HepG2 (cell line): ENCODE data around the gene ADORA3. TPM values are rescaled to one million over a fixed set of nuclear protein-coding genes. Genes with fewer than 3 reads are reported as not detected.

ENCODE experiments used
- BCL6 ChIP-seq: IDR thresholded peaks from 2 replicates; pipeline ENCODE4 v1.6.1; 2016; ENCODE audit warnings: missing genetic modification reagents, missing compliant biosample characterization
- CBFB ChIP-seq: sonication (generic); formaldehyde crosslinking; IDR thresholded peaks from 2 replicates; pipeline ENCODE4 v1.4.0; 2020; ENCODE audit warnings: missing genetic modification reagents
- CEBPG ChIP-seq: IDR thresholded peaks from 2 replicates; pipeline ENCODE4 v1.6.1; 2016
- CREM ChIP-seq, 2 experiments: sonication (generic) in 1 of 2; formaldehyde crosslinking in 1 of 2; IDR thresholded peaks; 2 replicates each; pipeline versions ENCODE4 v1.4.0 to v1.6.1; 2016 to 2020; ENCODE audit warnings: antibody characterized with exemption in 1 of 2, mild to moderate bottlenecking in 1 of 2, missing genetic modification reagents in 1 of 2
- FOSL2 ChIP-seq: sonication (generic); formaldehyde crosslinking; IDR thresholded peaks from 2 replicates; pipeline ENCODE4 v1.4.0; 2020; ENCODE audit warnings: missing genetic modification reagents
- KDM5A ChIP-seq: fragments of 200-600 bp; sonication (generic); IDR thresholded peaks from 2 replicates; pipeline ENCODE4 v1.7.0; 2018; ENCODE audit warnings: antibody characterized with exemption, mild to moderate bottlenecking, low read length, borderline replicate concordance
- MED8 ChIP-seq: sonication (generic); formaldehyde crosslinking; IDR thresholded peaks from 2 replicates; pipeline ENCODE4 v1.8.1; 2023; ENCODE audit warnings: mild to moderate bottlenecking, missing genetic modification reagents; ENCODE audit not compliant: insufficient replicate concordance
- MTF1 ChIP-seq: sonication (generic); formaldehyde crosslinking; IDR thresholded peaks from 2 replicates; pipeline ENCODE4 v1.5.0; 2020; ENCODE audit warnings: missing genetic modification reagents
- MXD4 ChIP-seq: IDR thresholded peaks from 2 replicates; pipeline ENCODE4 v1.6.1; 2016; ENCODE audit warnings: mild to moderate bottlenecking, missing biosample characterization, missing genetic modification reagents
- NFRKB ChIP-seq: fragments of 450-650 bp; IDR thresholded peaks from 2 replicates; pipeline ENCODE4 v1.6.1; 2017
- NR2C2 ChIP-seq: sonication (generic); formaldehyde crosslinking; IDR thresholded peaks from 2 replicates; pipeline ENCODE4 v1.4.0; 2020; ENCODE audit warnings: missing genetic modification reagents, mild to moderate bottlenecking, moderate library complexity, borderline replicate concordance
- NR2F2 ChIP-seq: IDR thresholded peaks from 2 replicates; pipeline ENCODE4 v1.6.1; 2012; ENCODE audit warnings: low read depth, inconsistent platforms, borderline replicate concordance
- NRL ChIP-seq: sonication (generic); formaldehyde crosslinking; IDR thresholded peaks from 2 replicates; pipeline ENCODE4 v1.5.0; 2020; ENCODE audit warnings: missing genetic modification reagents, mild to moderate bottlenecking, moderate library complexity, borderline replicate concordance
- RFXANK ChIP-seq: IDR thresholded peaks from 2 replicates; pipeline ENCODE4 v1.6.1; 2016
- TAF1 ChIP-seq: sonication (generic); formaldehyde crosslinking; IDR thresholded peaks from 2 replicates; pipeline ENCODE4 v1.4.0; 2020; ENCODE audit warnings: missing genetic modification reagents
- TARDBP ChIP-seq: sonication (generic); formaldehyde crosslinking; IDR thresholded peaks from 2 replicates; pipeline ENCODE4 v1.8.0; 2022; ENCODE audit warnings: mild to moderate bottlenecking, missing genetic modification reagents
- TBX3 ChIP-seq: fragments of 450-650 bp; IDR thresholded peaks from 2 replicates; pipeline ENCODE4 v1.6.1; 2017; ENCODE audit warnings: antibody characterized with exemption, mild to moderate bottlenecking, inconsistent platforms, borderline replicate concordance
- ZNF234 ChIP-seq: sonication (generic); formaldehyde crosslinking; conservative IDR thresholded peaks from 2 replicates; pipeline ENCODE4 v1.5.1; 2020; ENCODE audit warnings: mild to moderate bottlenecking, missing genetic modification reagents
- ZNF34 ChIP-seq: sonication (generic); formaldehyde crosslinking; IDR thresholded peaks from 2 replicates; pipeline ENCODE4 v1.4.0; 2020; ENCODE audit warnings: mild to moderate bottlenecking, missing genetic modification reagents, borderline replicate concordance
- ZNF501 ChIP-seq: sonication (generic); formaldehyde crosslinking; IDR thresholded peaks from 2 replicates; pipeline ENCODE4 v1.5.1; 2020; ENCODE audit warnings: mild to moderate bottlenecking, moderate library complexity, missing genetic modification reagents
- ZNF605 ChIP-seq: sonication (generic); formaldehyde crosslinking; IDR thresholded peaks from 2 replicates; pipeline ENCODE4 v1.8.0; 2022; ENCODE audit warnings: mild to moderate bottlenecking, missing genetic modification reagents
- ZSCAN29 ChIP-seq: sonication (generic); formaldehyde crosslinking; conservative IDR thresholded peaks from 2 replicates; pipeline ENCODE4 v1.4.0; 2020; ENCODE audit warnings: mild to moderate bottlenecking, missing genetic modification reagents
- polyA plus RNA-seq, 8 experiments: library from polyadenylated mRNA; depleted of rRNA in 3 of 8; stranded (reverse) in 7 of 8; unstranded in 1 of 8; fragments of >200 nt; fragmentation: Illumina TruSeq in 4 of 8; extraction: Trizol in 4 of 8; gene quantifications; 2 replicates each; pipeline versions ENCODE4 v1.2.1 to v1.2.3, GENCODE V29; 2011 to 2016; ENCODE audit warnings: low read depth in 4 of 8, missing spikeins in 1 of 8, mixed read lengths in 1 of 8; ENCODE audit not compliant: insufficient read depth in 1 of 8
- total RNA-seq, 5 experiments: library from RNA; depleted of rRNA; stranded (reverse); fragments of >200 nt; fragmentation: Illumina TruSeq; extraction: Trizol; gene quantifications; 2 replicates each; pipeline ENCODE4 v1.2.3, GENCODE V29; 2016; ENCODE audit warnings: low read depth in 1 of 5
- TF ChIP-seq, protein P1 (sequence below): IDR thresholded peaks from 2 replicates; pipeline ENCODE4 v1.6.1; 2016; ENCODE audit warnings: missing biosample characterization, missing genetic modification reagents, low read depth
- TF ChIP-seq, protein P2 (sequence below): sonication (generic); formaldehyde crosslinking; IDR thresholded peaks from 2 replicates; pipeline ENCODE4 v1.8.1; 2023; ENCODE audit warnings: missing genetic modification reagents, inconsistent platforms, borderline replicate concordance
- TF ChIP-seq, protein P3 (sequence below): sonication (generic); formaldehyde crosslinking; conservative IDR thresholded peaks from 2 replicates; pipeline ENCODE4 v1.4.0; 2020; ENCODE audit warnings: missing genetic modification reagents

ADORA3 gene
- total and polyA plus RNA-seq, 2 of the 13 experiments (the other 11 are each of a cell fraction or from before 2014, with no cell fraction given): not detected

DNA sequence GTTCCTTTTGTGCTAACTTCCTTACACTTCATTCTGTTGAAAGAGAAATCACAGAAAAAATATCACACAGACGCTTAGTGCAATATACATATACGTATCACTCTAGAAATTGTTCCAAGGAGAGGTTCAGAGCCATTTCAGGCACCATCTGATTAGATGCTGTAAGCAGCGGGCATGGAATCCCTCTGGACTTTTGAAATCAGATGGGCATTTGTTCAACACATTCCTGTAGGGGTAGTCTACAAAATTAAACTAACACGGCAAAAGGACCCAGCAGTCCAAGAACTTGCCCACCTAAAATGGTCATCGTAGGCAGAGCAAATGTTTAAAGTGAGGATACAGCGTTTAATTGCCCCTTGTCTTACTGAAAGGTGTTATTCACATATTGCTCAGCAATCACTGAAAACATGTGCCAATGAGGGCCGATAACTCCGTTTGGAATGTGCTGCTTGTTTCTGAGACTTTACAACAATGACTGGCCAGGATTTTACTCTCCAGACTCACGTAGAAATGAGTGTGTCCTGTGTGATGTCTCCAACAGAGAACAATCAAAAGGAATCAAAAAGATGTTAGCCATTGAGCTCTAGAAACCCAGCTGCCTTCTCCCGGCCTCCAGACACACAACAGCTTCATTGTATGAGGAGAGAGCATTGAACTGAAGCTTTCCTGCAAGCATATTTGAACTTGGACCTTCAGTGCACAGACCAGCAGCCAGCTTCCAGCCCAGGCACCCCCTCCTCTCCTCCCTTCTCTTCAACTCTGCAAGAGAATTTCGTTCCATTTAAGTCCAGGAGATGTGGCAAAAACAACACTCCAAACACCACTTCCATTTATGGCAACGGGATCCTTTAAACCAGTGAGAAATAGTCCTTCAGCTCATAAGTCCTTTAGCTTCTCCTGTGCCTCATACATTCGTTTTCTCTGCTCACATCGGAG, 32.1 kb upstream of the ADORA3 start (continued):
- peak; percentile 41 for TF ChIP-seq FOSL2 (CRISPR knock-in tag)
- TF ChIP-seq TAF1 (CRISPR knock-in tag): no peak
- TF ChIP-seq, protein P1, sequence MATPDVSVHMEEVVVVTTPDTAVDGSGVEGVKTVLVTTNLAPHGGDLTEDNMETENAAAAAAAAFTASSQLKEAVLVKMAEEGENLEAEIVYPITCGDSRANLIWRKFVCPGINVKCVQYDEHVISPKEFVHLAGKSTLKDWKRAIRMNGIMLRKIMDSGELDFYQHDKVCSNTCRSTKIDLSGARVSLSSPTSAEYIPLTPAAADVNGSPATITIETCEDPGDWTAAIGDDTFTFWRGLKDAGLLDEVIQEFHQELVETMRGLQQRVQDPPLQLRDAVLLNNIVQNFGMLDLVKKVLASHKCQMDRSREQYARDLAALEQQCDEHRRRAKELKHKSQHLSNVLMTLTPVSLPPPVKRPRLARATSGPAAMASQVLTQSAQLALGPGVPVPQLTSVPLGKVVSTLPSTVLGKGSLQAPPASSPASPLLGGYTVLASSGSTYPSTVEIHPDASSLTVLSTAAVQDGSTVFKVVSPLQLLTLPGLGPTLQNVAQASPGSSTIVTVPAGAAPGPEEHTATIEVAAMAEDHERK: no peak
- TF ChIP-seq TARDBP (CRISPR knock-in tag): peak; percentile 84
- no peak for TF ChIP-seq ZNF234
- no peak for TF ChIP-seq NRL (CRISPR knock-in tag)
- 0 out of 2 replicates have a peak, but pooled peaks have one; percentile 30 for TF ChIP-seq ZSCAN29
- 0 out of 2 replicates have a peak, but pooled peaks have one; percentile 55 for TF ChIP-seq CREM (IDR thresholded peaks at IDR 0.05)
- TF ChIP-seq CREM (CRISPR knock-in tag; IDR thresholded peaks at IDR 0.05): no peak
- TF ChIP-seq MTF1 (CRISPR knock-in tag): no peak
- no peak for TF ChIP-seq MED8 (CRISPR knock-in tag)
- peak; percentile 83 for TF ChIP-seq BCL6
- TF ChIP-seq KDM5A: 0 out of 2 replicates have a peak, but pooled peaks have one; percentile 29
- TF ChIP-seq CEBPG (CRISPR knock-in tag): peak; percentile 35
- no peak for TF ChIP-seq TBX3
- no peak for TF ChIP-seq RFXANK (CRISPR knock-in tag)
- no peak; the same call in 1 of the 2 replicates for TF ChIP-seq NR2C2 (CRISPR knock-in tag)
- no peak for TF ChIP-seq CBFB (CRISPR knock-in tag)
- no peak for TF ChIP-seq NFRKB
- TF ChIP-seq ZNF501 (CRISPR knock-in tag): no peak
- no peak for TF ChIP-seq ZNF605 (CRISPR knock-in tag)
- TF ChIP-seq MXD4: no peak
- TF ChIP-seq, protein P2, sequence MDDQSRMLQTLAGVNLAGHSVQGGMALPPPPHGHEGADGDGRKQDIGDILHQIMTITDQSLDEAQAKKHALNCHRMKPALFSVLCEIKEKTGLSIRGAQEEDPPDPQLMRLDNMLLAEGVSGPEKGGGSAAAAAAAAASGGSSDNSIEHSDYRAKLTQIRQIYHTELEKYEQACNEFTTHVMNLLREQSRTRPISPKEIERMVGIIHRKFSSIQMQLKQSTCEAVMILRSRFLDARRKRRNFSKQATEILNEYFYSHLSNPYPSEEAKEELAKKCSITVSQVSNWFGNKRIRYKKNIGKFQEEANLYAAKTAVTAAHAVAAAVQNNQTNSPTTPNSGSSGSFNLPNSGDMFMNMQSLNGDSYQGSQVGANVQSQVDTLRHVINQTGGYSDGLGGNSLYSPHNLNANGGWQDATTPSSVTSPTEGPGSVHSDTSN (CRISPR knock-in tag): no peak
- TF ChIP-seq ZNF34 (CRISPR knock-in tag): no peak
- TF ChIP-seq, protein P3, sequence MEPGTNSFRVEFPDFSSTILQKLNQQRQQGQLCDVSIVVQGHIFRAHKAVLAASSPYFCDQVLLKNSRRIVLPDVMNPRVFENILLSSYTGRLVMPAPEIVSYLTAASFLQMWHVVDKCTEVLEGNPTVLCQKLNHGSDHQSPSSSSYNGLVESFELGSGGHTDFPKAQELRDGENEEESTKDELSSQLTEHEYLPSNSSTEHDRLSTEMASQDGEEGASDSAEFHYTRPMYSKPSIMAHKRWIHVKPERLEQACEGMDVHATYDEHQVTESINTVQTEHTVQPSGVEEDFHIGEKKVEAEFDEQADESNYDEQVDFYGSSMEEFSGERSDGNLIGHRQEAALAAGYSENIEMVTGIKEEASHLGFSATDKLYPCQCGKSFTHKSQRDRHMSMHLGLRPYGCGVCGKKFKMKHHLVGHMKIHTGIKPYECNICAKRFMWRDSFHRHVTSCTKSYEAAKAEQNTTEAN: peak; percentile 28; the same call in 1 of the 2 replicates
- TF ChIP-seq NR2F2: no peak
